ENCODE data around the gene TGFB3.

- TF ChIP-seq CTCF (IDR thresholded peaks at IDR 0.05; ENCODE audit: low read depth, low read length, missing input control), result no peak
- TF ChIP-seq REST (IDR thresholded peaks at IDR 0.05), result no peak
- no peak for TF ChIP-seq YY1 (IDR thresholded peaks at IDR 0.05)
- no peak for TF ChIP-seq FOXA1 (IDR thresholded peaks at IDR 0.05)
- TF ChIP-seq SP1 (IDR thresholded peaks at IDR 0.05), result no peak
- TF ChIP-seq RAD21 (IDR thresholded peaks at IDR 0.05), result no peak
- no peak for TF ChIP-seq EGR1 (IDR thresholded peaks at IDR 0.05; ENCODE audit: low read depth in 2 of 2)
- no peak for TF ChIP-seq ATF3 (IDR thresholded peaks at IDR 0.05)
- TF ChIP-seq TAF1 (conservative IDR thresholded peaks at IDR 0.05), result no peak
- TF ChIP-seq MAX (IDR thresholded peaks at IDR 0.05), result no peak
- TF ChIP-seq JUND (IDR thresholded peaks at IDR 0.05), result no peak
- TF ChIP-seq NR2F2 (IDR thresholded peaks at IDR 0.05), result no peak
These were observed 24.5 kb upstream of the TGFB3 start for GRCh38 chr14:76006253-76006652.

Data from liver (tissue), 3 donors.